ENCODE data around the gene RC3H2. TPM values are rescaled to one million over a fixed set of nuclear protein-coding genes. Genes with fewer than 3 reads are reported as not detected.

RC3H2 gene
- total and polyA plus RNA-seq, 2 of the 13 experiments (the other 11 are each of a cell fraction or from before 2014, with no cell fraction given) = 21.0 to 36.4 TPM

GRCh38 chr9:122904823-122905710 is at the start of gene RC3H2 (continued):
- TF ChIP-seq ZIK1 (CRISPR knock-in tag; IDR thresholded peaks at IDR 0.05; ENCODE audit: borderline replicate concordance, low read depth) = no peak; the same call in 1 of the 2 replicates
- TF ChIP-seq ZNF747 (CRISPR knock-in tag; IDR thresholded peaks at IDR 0.05; ENCODE audit: borderline replicate concordance) = peak; percentile 82; the same call in 1 of the 2 replicates
- peak; percentile 41; the same call in 1 of the 2 replicates for TF ChIP-seq RXRB (CRISPR knock-in tag; IDR thresholded peaks at IDR 0.05; ENCODE audit: borderline replicate concordance)
- TF ChIP-seq JUND (CRISPR knock-in tag; IDR thresholded peaks at IDR 0.05) = no peak
- TF ChIP-seq SMARCC2 (IDR thresholded peaks at IDR 0.05) = no peak
- 0 out of 2 replicates have a peak, but pooled peaks have one; percentile 20 for TF ChIP-seq ZNF609 (CRISPR knock-in tag; IDR thresholded peaks at IDR 0.05; ENCODE audit: borderline replicate concordance)
- no peak; the same call in 1 of the 2 replicates for TF ChIP-seq MEIS2 (CRISPR knock-in tag; IDR thresholded peaks at IDR 0.05)
- TF ChIP-seq DDIT3 (CRISPR knock-in tag; IDR thresholded peaks at IDR 0.05) = no peak
- TF ChIP-seq ELF3 (CRISPR knock-in tag; IDR thresholded peaks at IDR 0.05) = peak; percentile 63
- TF ChIP-seq ZNF546 (CRISPR knock-in tag; conservative IDR thresholded peaks at IDR 0.05) = peak; percentile 49; the same call in 1 of the 2 replicates
- TF ChIP-seq NRL (CRISPR knock-in tag; IDR thresholded peaks at IDR 0.05; ENCODE audit: borderline replicate concordance) = no peak; the same call in 1 of the 2 replicates
- TF ChIP-seq ZNF543 (CRISPR knock-in tag; IDR thresholded peaks at IDR 0.05) = no peak
- no peak for TF ChIP-seq CCAR2 (optimal IDR thresholded peaks at IDR 0.05; ENCODE audit: low read depth, low read length)
- no peak for TF ChIP-seq ZNF614 (CRISPR knock-in tag; IDR thresholded peaks at IDR 0.05; ENCODE audit: borderline replicate concordance)
- TF ChIP-seq, protein P1, sequence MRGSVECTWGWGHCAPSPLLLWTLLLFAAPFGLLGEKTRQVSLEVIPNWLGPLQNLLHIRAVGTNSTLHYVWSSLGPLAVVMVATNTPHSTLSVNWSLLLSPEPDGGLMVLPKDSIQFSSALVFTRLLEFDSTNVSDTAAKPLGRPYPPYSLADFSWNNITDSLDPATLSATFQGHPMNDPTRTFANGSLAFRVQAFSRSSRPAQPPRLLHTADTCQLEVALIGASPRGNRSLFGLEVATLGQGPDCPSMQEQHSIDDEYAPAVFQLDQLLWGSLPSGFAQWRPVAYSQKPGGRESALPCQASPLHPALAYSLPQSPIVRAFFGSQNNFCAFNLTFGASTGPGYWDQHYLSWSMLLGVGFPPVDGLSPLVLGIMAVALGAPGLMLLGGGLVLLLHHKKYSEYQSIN (CRISPR knock-in tag; IDR thresholded peaks at IDR 0.05; ENCODE audit: borderline replicate concordance) = no peak
- no peak; the same call in 1 of the 2 replicates for TF ChIP-seq SMAD3 (CRISPR knock-in tag; IDR thresholded peaks at IDR 0.05)
- no peak for TF ChIP-seq ZNF367 (CRISPR knock-in tag; IDR thresholded peaks at IDR 0.05; ENCODE audit: borderline replicate concordance)
- TF ChIP-seq ZNF253 (CRISPR knock-in tag; IDR thresholded peaks at IDR 0.05; ENCODE audit: borderline replicate concordance) = no peak
- TF ChIP-seq NR2F2 (IDR thresholded peaks at IDR 0.05; ENCODE audit: borderline replicate concordance, low read depth) = no peak
- no peak for TF ChIP-seq RNF2 (conservative IDR thresholded peaks at IDR 0.05; ENCODE audit: low read depth)
- TF ChIP-seq XBP1 (CRISPR knock-in tag; IDR thresholded peaks at IDR 0.05) = no peak
- TF ChIP-seq SALL1 (CRISPR knock-in tag; IDR thresholded peaks at IDR 0.05) = peak; percentile 68
